ENCODE data around the gene MYLK2.

Gene MYLK2

GRCh38 chr20:31833931-31834521, 14.9 kb downstream of the MYLK2 start:
- Histone ChIP-seq H3K36me3 (no peaks in the 10 kb centered on the region), H3K9ac (no peak overlapping the region), H3K27me3 (no peaks in the 10 kb centered on the region), H3K27ac (peak overlapping the region; percentile 31; the same call in 1 of the 2 replicates), H3K9me3 (no peaks in the 10 kb centered on the region), H4K20me1 (peaks cover 24% of the 10 kb centered on the region; the same call in 1 of the 2 replicates), H3K4me3 (no peak overlapping the region), H3K4me1 (peaks cover 72% of the 10 kb centered on the region), H3K4me2 (peak overlapping the region; percentile 69)
- no peak for TF ChIP-seq Cebpa-rat (IDR thresholded peaks at IDR 0.05)

GRCh38 chr20:31835554-31835953, 16.4 kb downstream of the MYLK2 start:
- peak overlapping the region; percentile 70; the same call in 1 of the 2 replicates for H3K27ac ChIP-seq
- no peak overlapping the region for H3K4me3 ChIP-seq
- H3K9ac ChIP-seq, result peak overlapping the region; percentile 0; the same call in 1 of the 2 replicates
- no peaks in the 10 kb centered on the region for H3K9me3 ChIP-seq
- peak overlapping the region; percentile 69 for H3K4me2 ChIP-seq
- peaks cover 65% of the 10 kb centered on the region for H3K4me1 ChIP-seq
- no peak for TF ChIP-seq Cebpa-rat (IDR thresholded peaks at IDR 0.05)
- H3K36me3 ChIP-seq, result no peaks in the 10 kb centered on the region
- H3K27me3 ChIP-seq, result no peaks in the 10 kb centered on the region
- peaks cover 24% of the 10 kb centered on the region; the same call in 1 of the 2 replicates for H4K20me1 ChIP-seq

GRCh38 chr20:31835977-31836852, 17.1 kb downstream of the MYLK2 start:
- Histone ChIP-seq H3K9me3 (no peaks in the 10 kb centered on the region), H3K4me3 (0 out of 2 replicates have a peak overlapping the region, but pooled peaks have one; percentile 2), H3K36me3 (no peaks in the 10 kb centered on the region), H3K27ac (peak overlapping the region; percentile 70; the same call in 1 of the 2 replicates), H3K27me3 (no peaks in the 10 kb centered on the region), H4K20me1 (peaks cover 24% of the 10 kb centered on the region; the same call in 1 of the 2 replicates), H3K4me1 (peaks cover 64% of the 10 kb centered on the region), H3K9ac (peak overlapping the region; percentile 39; the same call in 1 of the 2 replicates), H3K4me2 (peak overlapping the region; percentile 69)
- TF ChIP-seq Cebpa-rat (IDR thresholded peaks at IDR 0.05), result no peak

- Histone ChIP-seq H3K4me2 (peak overlapping the region; percentile 69), H3K4me1 (peaks cover 68% of the 10 kb centered on the region), H3K9me3 (no peaks in the 10 kb centered on the region), H3K4me3 (0 out of 2 replicates have a peak overlapping the region, but pooled peaks have one; percentile 2), H3K36me3 (no peaks in the 10 kb centered on the region), H4K20me1 (peaks cover 24% of the 10 kb centered on the region; the same call in 1 of the 2 replicates), H3K27me3 (no peaks in the 10 kb centered on the region), H3K27ac (peak overlapping the region; percentile 12), H3K9ac (peak overlapping the region; percentile 39; the same call in 1 of the 2 replicates)
- no peak for TF ChIP-seq Cebpa-rat (IDR thresholded peaks at IDR 0.05)
Measured at GRCh38 chr20:31836853-31837608, 17.9 kb downstream of the MYLK2 start.

GRCh38 chr20:31837896-31838397, 18.8 kb downstream of the MYLK2 start:
- H4K20me1 ChIP-seq, result peaks cover 24% of the 10 kb centered on the region; the same call in 1 of the 2 replicates
- H3K4me1 ChIP-seq, result peaks cover 77% of the 10 kb centered on the region
- TF ChIP-seq Cebpa-rat (IDR thresholded peaks at IDR 0.05), result no peak
- H3K9ac ChIP-seq, result no peak overlapping the region
- H3K9me3 ChIP-seq, result no peaks in the 10 kb centered on the region
- H3K4me3 ChIP-seq, result no peak overlapping the region
- H3K27me3 ChIP-seq, result no peaks in the 10 kb centered on the region
- H3K4me2 ChIP-seq, result peak overlapping the region; percentile 69
- no peaks in the 10 kb centered on the region for H3K36me3 ChIP-seq
- H3K27ac ChIP-seq, result no peak overlapping the region

- Histone ChIP-seq H3K4me1 (peaks cover 82% of the 10 kb centered on the region), H3K4me2 (peak overlapping the region; percentile 37), H3K27ac (no peak overlapping the region), H3K36me3 (no peaks in the 10 kb centered on the region), H3K9me3 (no peaks in the 10 kb centered on the region), H4K20me1 (peaks cover 24% of the 10 kb centered on the region; the same call in 1 of the 2 replicates), H3K27me3 (no peaks in the 10 kb centered on the region), H3K9ac (no peak overlapping the region), H3K4me3 (no peak overlapping the region)
- TF ChIP-seq Cebpa-rat (IDR thresholded peaks at IDR 0.05), result no peak
Measured at GRCh38 chr20:31838646-31839292, 19.6 kb downstream of the MYLK2 start.

GRCh38 chr20:31839782-31840487, 20.8 kb downstream of the MYLK2 start:
- H3K36me3 ChIP-seq, result no peaks in the 10 kb centered on the region
- peaks cover 24% of the 10 kb centered on the region; the same call in 1 of the 2 replicates for H4K20me1 ChIP-seq
- no peaks in the 10 kb centered on the region for H3K27me3 ChIP-seq
- H3K27ac ChIP-seq, result no peak overlapping the region
- peaks cover 82% of the 10 kb centered on the region for H3K4me1 ChIP-seq
- no peak overlapping the region for H3K4me3 ChIP-seq
- no peaks in the 10 kb centered on the region for H3K9me3 ChIP-seq
- TF ChIP-seq Cebpa-rat (IDR thresholded peaks at IDR 0.05), result no peak
- no peak overlapping the region for H3K4me2 ChIP-seq
- H3K9ac ChIP-seq, result no peak overlapping the region
